PC-9 (cell line): ENCODE data around the gene TMEM117.

Experiments
- CTCF ChIP-seq: fragments of 200-600 bp; sonication (generic); conservative IDR thresholded peaks from 2 replicates; pipeline ENCODE4 v1.6.1; 2017; ENCODE audit warnings: mixed run types, antibody characterized with exemption, mild to moderate bottlenecking, moderate library complexity
- EZH2 ChIP-seq: fragments of 200-600 bp; sonication (generic); IDR thresholded peaks from 2 replicates; pipeline ENCODE4 v1.8.0; 2017; ENCODE audit warnings: antibody characterized with exemption, low read depth

- TF ChIP-seq CTCF (no peak), EZH2 (no peak)
These were observed 567.3 kb downstream of the TMEM117 start for GRCh38 chr12:44403185-44403584.
